ENCODE data around the gene MMAB. TPM values are rescaled to one million over a fixed set of nuclear protein-coding genes. Genes with fewer than 3 reads are reported as not detected.

The MMAB gene
- total RNA-seq, 1 experiment from 2014 or later = 24.3 TPM

DNA sequence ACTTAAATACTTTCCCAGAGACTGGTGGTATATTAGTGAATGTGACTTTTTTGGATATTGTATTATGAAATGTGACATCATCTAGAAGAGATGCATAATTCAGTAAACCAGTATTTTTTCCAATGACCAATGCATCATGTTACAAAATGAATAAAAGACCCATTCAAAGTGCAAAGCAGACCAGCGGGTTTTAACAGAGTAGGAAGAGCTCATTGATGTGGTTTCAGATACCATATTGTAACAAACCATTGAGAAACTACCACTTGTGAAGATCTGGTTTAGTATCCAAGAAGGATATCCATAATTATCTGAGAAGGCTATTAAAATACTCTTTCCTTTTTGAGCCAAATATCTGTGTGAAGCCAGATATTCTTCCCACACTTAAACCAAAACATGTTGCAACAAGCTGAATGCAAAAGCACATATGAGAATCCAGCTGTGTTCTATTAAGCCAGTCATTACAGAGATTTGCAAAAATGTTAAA is 47.9 kb upstream of the MMAB start:
- H3K4ac ChIP-seq (ENCODE audit: low read depth, low read length) = no peak overlapping the region
- WGBS (ENCODE audit: extremely low coverage, insufficient read length, low lambda C conversion rate) = no CpG with 5 or more reads among the region's 1 CpG
- no peak overlapping the region for H2BK12ac ChIP-seq (ENCODE audit: insufficient read length, low read depth, low read length)
- no peak overlapping the region for H3K14ac ChIP-seq (ENCODE audit: insufficient read depth, low read length)
- H3K27me3 Mint-ChIP-seq (ENCODE audit: low read depth) = peaks cover 2% of the 10 kb centered on the region
- no peak for DNase-seq
- no peaks in the 10 kb centered on the region; the same call in 1 of the 2 replicates for H3K4me1 ChIP-seq (ENCODE audit: insufficient read depth, low read length)
- no peaks in the 10 kb centered on the region for H3K27me3 ChIP-seq (ENCODE audit: insufficient read depth, low read length)
- H2BK15ac ChIP-seq (ENCODE audit: low read depth, low read length) = no peak overlapping the region
- no peaks in the 10 kb centered on the region; a peak in 1 of 5 replicates for H3K9me3 Mint-ChIP-seq
- no peaks in the 10 kb centered on the region for H4K20me1 ChIP-seq (ENCODE audit: control insufficient read depth, insufficient read depth, insufficient read length)
- peaks cover 6 to 12% of the 10 kb centered on the region in 2 experiments for H3K4me1 Mint-ChIP-seq
- no peak overlapping the region for H2BK20ac ChIP-seq (ENCODE audit: low read depth, low read length, poor library complexity, severe bottlenecking)
- H3K79me2 ChIP-seq (ENCODE audit: insufficient read depth, low read length) = no peaks in the 10 kb centered on the region
- no peaks in the 10 kb centered on the region for H3K23me2 ChIP-seq (ENCODE audit: insufficient read length, low read depth, low read length, poor library complexity, severe bottlenecking)
- no peaks in the 10 kb centered on the region for H3K79me1 ChIP-seq (ENCODE audit: insufficient read depth, low read depth, low read length, poor library complexity, severe bottlenecking)
- TF ChIP-seq, protein P1, sequence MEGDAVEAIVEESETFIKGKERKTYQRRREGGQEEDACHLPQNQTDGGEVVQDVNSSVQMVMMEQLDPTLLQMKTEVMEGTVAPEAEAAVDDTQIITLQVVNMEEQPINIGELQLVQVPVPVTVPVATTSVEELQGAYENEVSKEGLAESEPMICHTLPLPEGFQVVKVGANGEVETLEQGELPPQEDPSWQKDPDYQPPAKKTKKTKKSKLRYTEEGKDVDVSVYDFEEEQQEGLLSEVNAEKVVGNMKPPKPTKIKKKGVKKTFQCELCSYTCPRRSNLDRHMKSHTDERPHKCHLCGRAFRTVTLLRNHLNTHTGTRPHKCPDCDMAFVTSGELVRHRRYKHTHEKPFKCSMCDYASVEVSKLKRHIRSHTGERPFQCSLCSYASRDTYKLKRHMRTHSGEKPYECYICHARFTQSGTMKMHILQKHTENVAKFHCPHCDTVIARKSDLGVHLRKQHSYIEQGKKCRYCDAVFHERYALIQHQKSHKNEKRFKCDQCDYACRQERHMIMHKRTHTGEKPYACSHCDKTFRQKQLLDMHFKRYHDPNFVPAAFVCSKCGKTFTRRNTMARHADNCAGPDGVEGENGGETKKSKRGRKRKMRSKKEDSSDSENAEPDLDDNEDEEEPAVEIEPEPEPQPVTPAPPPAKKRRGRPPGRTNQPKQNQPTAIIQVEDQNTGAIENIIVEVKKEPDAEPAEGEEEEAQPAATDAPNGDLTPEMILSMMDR (conservative IDR thresholded peaks at IDR 0.05) = no peak
- no peak overlapping the region for H3T11ph ChIP-seq (ENCODE audit: low read length)
- H3K23ac ChIP-seq (ENCODE audit: insufficient read length, low read depth, low read length) = no peak overlapping the region
- no peak overlapping the region for H3K27ac ChIP-seq (ENCODE audit: insufficient read length, low read depth, low read length)
- no peaks in the 10 kb centered on the region for H3K9me3 ChIP-seq (ENCODE audit: control insufficient read depth, low read depth, low read length)
- no peak overlapping the region for H2BK5ac ChIP-seq (ENCODE audit: insufficient read length, low read length)
- no peak overlapping the region for H4K91ac ChIP-seq (ENCODE audit: insufficient read length, low read depth, low read length)
- H3K56ac ChIP-seq (ENCODE audit: insufficient read length, low read depth, low read length) = no peak overlapping the region
- no peak overlapping the region for H4K8ac ChIP-seq (replicated peaks; ENCODE audit: insufficient read length, low read depth, low read length)
- H4K5ac ChIP-seq (ENCODE audit: insufficient read length, low read depth, low read length) = no peak overlapping the region
- H2BK120ac ChIP-seq (ENCODE audit: low read depth, low read length, poor library complexity, severe bottlenecking) = no peak overlapping the region
- H3K9ac ChIP-seq (ENCODE audit: extremely low read depth, insufficient read length, low read length) = no peak overlapping the region
- H3K27ac Mint-ChIP-seq = no peak overlapping the region
- no peak overlapping the region for H3K4me2 ChIP-seq (ENCODE audit: insufficient read depth, insufficient read length, low read length)
- no peaks in the 10 kb centered on the region for H3K36me3 Mint-ChIP-seq (ENCODE audit: insufficient read depth in 1 of 3, low read depth in 3 of 3)
- no peak overlapping the region for H2AK5ac ChIP-seq (ENCODE audit: insufficient read length, low read length)
- H3K18ac ChIP-seq (ENCODE audit: insufficient read length, low read depth, low read length) = no peak overlapping the region
- H3K4me3 Mint-ChIP-seq = no peak overlapping the region
- H2AFZ ChIP-seq (ENCODE audit: low read length) = no peak overlapping the region
